Caco-2 (cell line): ENCODE results near the gene ACAP3. TPM values are rescaled to one million over a fixed set of nuclear protein-coding genes. Genes with fewer than 3 reads are reported as not detected.
A peak's percentile ranks its signal among the peaks of the same experiment; 100 is the strongest.

Experiments
- BruUV-seq: library from RNA; stranded (reverse); fragments of 400-500 nt; replicated peaks from 2 replicates; lab custom pipeline; 2021; lab: Mats Ljungman, UMichigan
- CTCF ChIA-PET: fragments of 300-600 bp; sonication (Branson Sonifier 250); formaldehyde crosslinking; loops from one replicate; lab custom pipeline; 2022; ENCODE audit warnings: antibody characterized with exemption; lab: Charles Lee
- POLR2A ChIA-PET: fragments of 300-600 bp; sonication (Branson Sonifier 250); formaldehyde crosslinking; loops from one replicate; lab custom pipeline; 2022; ENCODE audit warnings: antibody characterized with exemption; lab: Charles Lee
- DNase-seq, 2 experiments: peaks; one replicate each; pipeline versions ENCODE4 v3.0.0 to v3.0.0-alpha.2; 2020 to 2022
- H3K27me3 ChIP-seq: replicated peaks from 2 replicates; pipeline ENCODE4 v1.6.0; 2011; ENCODE audit warnings: low read length; ENCODE audit not compliant: control insufficient read depth, insufficient read depth
- H3K36me3 ChIP-seq: 2 replicates; pipeline ENCODE4 v1.5.1; 2011; ENCODE audit warnings: low read length; ENCODE audit not compliant: control insufficient read depth, insufficient read depth
- H3K4me1 ChIP-seq: fragments of 250-450 bp; sonication (Bioruptor Pico); 2 replicates; pipeline ENCODE4 v1.5.1; 2020; ENCODE audit warnings: mild to moderate bottlenecking
- H3K4me3 ChIP-seq: 2 replicates; pipeline ENCODE4 v1.5.1; 2011; ENCODE audit warnings: low read depth, mild to moderate bottlenecking, control low read depth, low read length
- H3K9me3 ChIP-seq: fragments of 250-450 bp; sonication (Bioruptor Pico); 2 replicates; pipeline ENCODE4 v1.5.1; 2020; ENCODE audit warnings: mild to moderate bottlenecking, moderate library complexity
- H3K27ac Mint-ChIP-seq: one replicate; pipeline ENCODE4 v1.8.0; 2022; ENCODE audit warnings: mixed read lengths; ENCODE audit not compliant: unreplicated experiment
- H3K27me3 Mint-ChIP-seq: one replicate; pipeline ENCODE4 v1.8.0; 2022; ENCODE audit warnings: mixed read lengths; ENCODE audit not compliant: insufficient read depth, unreplicated experiment
- H3K36me3 Mint-ChIP-seq: one replicate; pipeline ENCODE4 v1.8.0; 2022; ENCODE audit warnings: mild to moderate bottlenecking, mixed read lengths; ENCODE audit not compliant: insufficient read depth, unreplicated experiment
- H3K4me1 Mint-ChIP-seq: one replicate; pipeline ENCODE4 v1.8.0; 2022; ENCODE audit warnings: low read depth, mixed read lengths; ENCODE audit not compliant: unreplicated experiment
- H3K4me3 Mint-ChIP-seq: one replicate; pipeline ENCODE4 v1.8.0; 2022; ENCODE audit warnings: mild to moderate bottlenecking, moderate library complexity, mixed read lengths; ENCODE audit not compliant: unreplicated experiment
- H3K9me3 Mint-ChIP-seq: one replicate; pipeline ENCODE4 v1.8.0; 2022; ENCODE audit warnings: mixed read lengths; ENCODE audit not compliant: unreplicated experiment
- intact Hi-C: fragments of 100-400 bp; cut with micrococcal nuclease; formaldehyde crosslinking; loops from one replicate; pipeline ENCODE4 v1.10.0; 2022; ENCODE audit not compliant: unreplicated experiment
- total RNA-seq: library from RNA; stranded (reverse); gene quantifications from 2 replicates; pipeline ENCODE4 v1.2.3, GENCODE V29; 2022
- TF ChIP-seq, protein P1 (sequence below), 2 experiments: fragments of 200-600 bp in 1 of 2; IDR thresholded peaks; 1 replicate in 1 of 2; 2 replicates in 1 of 2; pipeline versions ENCODE4 v1.5.1 to v1.8.0; 2011 to 2022; ENCODE audit warnings: antibody characterized with exemption in 1 of 2, control low read depth in 1 of 2, inconsistent platforms in 1 of 2, low read depth in 1 of 2, low read length in 1 of 2, mild to moderate bottlenecking in 1 of 2, moderate library complexity in 1 of 2; ENCODE audit not compliant: insufficient read depth in 1 of 2, severe bottlenecking in 1 of 2, unreplicated experiment in 1 of 2

ACAP3 gene
- total RNA-seq, 1 experiment from 2014 or later: 46.6 TPM

DNA sequence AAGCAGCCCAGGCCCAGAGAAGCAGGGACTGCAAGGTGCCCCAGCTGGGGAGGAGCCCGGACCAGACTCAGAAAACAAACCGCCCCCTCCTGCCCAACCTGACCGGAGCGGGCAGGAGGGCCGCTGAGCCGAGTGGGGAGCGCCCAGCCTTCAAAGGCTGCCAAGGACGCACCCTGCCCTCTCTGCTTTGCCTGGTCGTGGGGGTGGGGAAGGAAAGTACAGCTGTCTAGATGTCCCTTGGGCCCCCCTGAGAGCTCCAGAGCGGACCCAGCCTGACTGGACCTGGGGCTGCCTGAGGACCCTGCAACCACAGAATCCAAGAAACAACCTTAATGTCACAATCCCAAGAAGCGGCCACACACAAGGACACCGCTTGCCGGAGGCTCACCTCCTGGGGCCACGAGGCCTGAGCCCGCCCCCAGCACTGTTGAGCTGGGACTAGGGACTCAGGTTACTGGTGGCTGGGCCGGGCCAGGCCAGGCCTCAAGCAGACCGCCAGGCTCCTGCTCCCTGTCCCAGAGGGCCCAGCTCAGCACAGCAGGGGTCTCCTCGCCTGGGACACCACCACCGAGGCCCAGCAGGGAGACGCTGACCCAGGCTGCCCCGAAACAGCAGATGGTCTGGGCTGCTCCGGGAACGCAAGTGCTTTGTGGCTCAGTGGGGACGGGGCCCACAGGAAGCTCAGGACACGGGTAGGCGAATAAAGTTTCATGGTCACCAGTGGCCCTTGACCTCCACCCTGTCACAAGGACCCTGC is 40.1 kb upstream of the ACAP3 start:
- intact Hi-C loops: loop anchor here (10.0 kb wide), 1 partner anchor 157 kb away; no protein-coding TSS in a partner anchor
- peak overlapping the region; percentile 70 for H3K4me3 Mint-ChIP-seq
- ChIA-PET POLR2A (interaction anchor here (0.5 to 0.9 kb wide), 2 partner anchors 28 to 74 kb away, joined by 3 to 4 read pairs; partner anchors contain the start of gene AURKAIP1), CTCF (interaction anchor here (0.9 to 1.3 kb wide), 2 partner anchors 28 to 43 kb away, joined by 3 to 4 read pairs; no protein-coding TSS in a partner anchor)
- DNase-seq: no peak
- H3K4me1 ChIP-seq: peaks cover 14% of the 10 kb centered on the region
- H3K27ac Mint-ChIP-seq: no peak overlapping the region
- H3K27me3 Mint-ChIP-seq: no peaks in the 10 kb centered on the region
- H3K4me1 Mint-ChIP-seq: no peaks in the 10 kb centered on the region
- H3K27me3 ChIP-seq: no peaks in the 10 kb centered on the region
- TF ChIP-seq, protein P1, sequence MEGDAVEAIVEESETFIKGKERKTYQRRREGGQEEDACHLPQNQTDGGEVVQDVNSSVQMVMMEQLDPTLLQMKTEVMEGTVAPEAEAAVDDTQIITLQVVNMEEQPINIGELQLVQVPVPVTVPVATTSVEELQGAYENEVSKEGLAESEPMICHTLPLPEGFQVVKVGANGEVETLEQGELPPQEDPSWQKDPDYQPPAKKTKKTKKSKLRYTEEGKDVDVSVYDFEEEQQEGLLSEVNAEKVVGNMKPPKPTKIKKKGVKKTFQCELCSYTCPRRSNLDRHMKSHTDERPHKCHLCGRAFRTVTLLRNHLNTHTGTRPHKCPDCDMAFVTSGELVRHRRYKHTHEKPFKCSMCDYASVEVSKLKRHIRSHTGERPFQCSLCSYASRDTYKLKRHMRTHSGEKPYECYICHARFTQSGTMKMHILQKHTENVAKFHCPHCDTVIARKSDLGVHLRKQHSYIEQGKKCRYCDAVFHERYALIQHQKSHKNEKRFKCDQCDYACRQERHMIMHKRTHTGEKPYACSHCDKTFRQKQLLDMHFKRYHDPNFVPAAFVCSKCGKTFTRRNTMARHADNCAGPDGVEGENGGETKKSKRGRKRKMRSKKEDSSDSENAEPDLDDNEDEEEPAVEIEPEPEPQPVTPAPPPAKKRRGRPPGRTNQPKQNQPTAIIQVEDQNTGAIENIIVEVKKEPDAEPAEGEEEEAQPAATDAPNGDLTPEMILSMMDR (IDR thresholded peaks at IDR 0.05; ENCODE audit: insufficient read depth in 1 of 2, low read depth in 1 of 2, low read length in 1 of 2, severe bottlenecking in 1 of 2, unreplicated experiment in 1 of 2): no peak
- no peaks in the 10 kb centered on the region; the same call in 1 of the 2 replicates for H3K36me3 ChIP-seq
- no peaks in the 10 kb centered on the region for H3K9me3 Mint-ChIP-seq
- H3K4me3 ChIP-seq: peak overlapping the region; percentile 79
- H3K36me3 Mint-ChIP-seq: peaks cover 13% of the 10 kb centered on the region
- no peaks in the 10 kb centered on the region for H3K9me3 ChIP-seq
- no TSS peak for BruUV-seq

- BruUV-seq: TSS peak; percentile 56
- ChIA-PET CTCF (no interaction called here), POLR2A (no interaction called here)
- Mint-ChIP-seq H3K4me3 (no peak overlapping the region), H3K4me1 (no peaks in the 10 kb centered on the region), H3K36me3 (peaks cover 10% of the 10 kb centered on the region), H3K9me3 (no peaks in the 10 kb centered on the region), H3K27ac (no peak overlapping the region), H3K27me3 (no peaks in the 10 kb centered on the region)
- intact Hi-C loops: loop anchor here (10.0 kb wide), 1 partner anchor 158 kb away; no protein-coding TSS in a partner anchor
- peaks cover 14% of the 10 kb centered on the region for H3K4me1 ChIP-seq
- DNase-seq: no peak
- no peaks in the 10 kb centered on the region for H3K9me3 ChIP-seq
- no peaks in the 10 kb centered on the region for H3K27me3 ChIP-seq
- TF ChIP-seq, protein P1 (IDR thresholded peaks at IDR 0.05; ENCODE audit: insufficient read depth in 1 of 2, low read depth in 1 of 2, low read length in 1 of 2, severe bottlenecking in 1 of 2, unreplicated experiment in 1 of 2): no peak
- H3K4me3 ChIP-seq: no peak overlapping the region
- no peaks in the 10 kb centered on the region; the same call in 1 of the 2 replicates for H3K36me3 ChIP-seq
Observed at GRCh38 chr1:1347026-1347595, 39.4 kb upstream of the ACAP3 start.

DNA sequence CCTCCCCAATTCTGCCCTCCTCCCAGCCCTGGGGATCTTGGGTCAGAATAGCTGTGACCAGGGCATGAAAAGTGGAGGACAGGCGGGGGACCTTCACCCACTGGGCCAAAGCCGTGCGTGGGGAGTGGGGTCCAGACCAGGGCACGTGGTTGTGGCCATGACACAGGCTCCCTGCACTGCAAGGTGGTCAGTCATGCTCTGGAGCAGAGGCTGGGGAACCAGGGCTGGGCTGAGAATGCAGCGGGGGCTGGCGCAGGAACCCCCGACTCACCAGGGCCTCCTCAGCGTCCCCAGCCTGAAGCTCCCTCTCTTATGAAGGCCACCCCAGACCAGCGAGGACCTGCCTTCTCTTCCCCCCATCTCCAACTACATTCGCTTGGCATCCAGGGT is 38.8 kb upstream of the ACAP3 start:
- no peaks in the 10 kb centered on the region; the same call in 1 of the 2 replicates for H3K36me3 ChIP-seq
- H3K4me1 ChIP-seq: peaks cover 14% of the 10 kb centered on the region
- H3K4me3 ChIP-seq: no peak overlapping the region
- H3K27me3 Mint-ChIP-seq: no peaks in the 10 kb centered on the region
- H3K4me1 Mint-ChIP-seq: no peaks in the 10 kb centered on the region
- H3K9me3 Mint-ChIP-seq: no peaks in the 10 kb centered on the region
- ChIA-PET CTCF (no interaction called here), POLR2A (no interaction called here)
- H3K27me3 ChIP-seq: no peaks in the 10 kb centered on the region
- no peak overlapping the region for H3K4me3 Mint-ChIP-seq
- no peak for DNase-seq
- intact Hi-C loops: loop anchor here (10.0 kb wide), 1 partner anchor 158 kb away; no protein-coding TSS in a partner anchor
- H3K27ac Mint-ChIP-seq: no peak overlapping the region
- H3K9me3 ChIP-seq: no peaks in the 10 kb centered on the region
- peaks cover 8% of the 10 kb centered on the region for H3K36me3 Mint-ChIP-seq
- TF ChIP-seq, protein P1 (IDR thresholded peaks at IDR 0.05; ENCODE audit: insufficient read depth in 1 of 2, low read depth in 1 of 2, low read length in 1 of 2, severe bottlenecking in 1 of 2, unreplicated experiment in 1 of 2): no peak
- no TSS peak for BruUV-seq
